Calu3 (cell line): ENCODE data around the gene VPS8. TPM values are rescaled to one million over a fixed set of nuclear protein-coding genes. Genes with fewer than 3 reads are reported as not detected.

ENCODE experiments used
- BruUV-seq: library from RNA; stranded (reverse); fragments of 400-500 nt; replicated peaks from 2 replicates; lab custom pipeline; 2021; lab: Mats Ljungman, UMichigan
- CTCF ChIA-PET: fragments of 300-600 bp; sonication (Branson Sonifier 250); formaldehyde crosslinking; loops from one replicate; lab custom pipeline; 2022; ENCODE audit warnings: antibody characterized with exemption; lab: Charles Lee
- DNase-seq: peaks from one replicate; pipeline ENCODE4 v3.0.0; 2022
- H3K27ac Mint-ChIP-seq: one replicate; pipeline ENCODE4 v1.8.0; 2022; ENCODE audit warnings: mixed read lengths; ENCODE audit not compliant: unreplicated experiment
- H3K27me3 Mint-ChIP-seq: one replicate; pipeline ENCODE4 v1.8.0; 2022; ENCODE audit warnings: mixed read lengths; ENCODE audit not compliant: unreplicated experiment
- H3K36me3 Mint-ChIP-seq: one replicate; pipeline ENCODE4 v1.8.0; 2022; ENCODE audit warnings: mild to moderate bottlenecking, moderate library complexity, mixed read lengths; ENCODE audit not compliant: insufficient read depth, unreplicated experiment
- H3K4me1 Mint-ChIP-seq: one replicate; pipeline ENCODE4 v1.8.0; 2022; ENCODE audit warnings: mild to moderate bottlenecking, low read depth, mixed read lengths; ENCODE audit not compliant: unreplicated experiment
- H3K4me3 Mint-ChIP-seq: one replicate; pipeline ENCODE4 v1.8.0; 2022; ENCODE audit warnings: mild to moderate bottlenecking, low read depth, moderate library complexity, mixed read lengths; ENCODE audit not compliant: unreplicated experiment
- H3K9me3 Mint-ChIP-seq: one replicate; pipeline ENCODE4 v1.8.0; 2022; ENCODE audit warnings: low read depth, mixed read lengths; ENCODE audit not compliant: unreplicated experiment
- intact Hi-C: fragments of 100-400 bp; cut with micrococcal nuclease; formaldehyde crosslinking; loops from one replicate; pipeline ENCODE4 v1.10.0; 2022; ENCODE audit not compliant: unreplicated experiment
- total RNA-seq: library from RNA; stranded (reverse); gene quantifications from 2 replicates; pipeline ENCODE4 v1.2.3, GENCODE V29; 2022
- TF ChIP-seq, protein P1 (sequence below): fragments of 200-600 bp; IDR thresholded peaks from one replicate; pipeline ENCODE4 v1.8.0; 2022; ENCODE audit warnings: antibody characterized with exemption; ENCODE audit not compliant: unreplicated experiment

Gene VPS8
- total RNA-seq, 1 experiment from 2014 or later = 62.5 TPM

- H3K27ac Mint-ChIP-seq = no peak overlapping the region
- BruUV-seq = no TSS peak
- peaks cover 63% of the 10 kb centered on the region for H3K27me3 Mint-ChIP-seq
Measured at GRCh38 chr3:184781801-184782200, 30.2 kb upstream of the VPS8 start.

GRCh38 chr3:184783319-184783718 lies 28.6 kb upstream of the VPS8 start:
- Mint-ChIP-seq H3K36me3 (no peaks in the 10 kb centered on the region), H3K9me3 (no peaks in the 10 kb centered on the region), H3K4me1 (peaks cover 14% of the 10 kb centered on the region), H3K27ac (no peak overlapping the region), H3K4me3 (no peak overlapping the region), H3K27me3 (peaks cover 51% of the 10 kb centered on the region)
- CTCF ChIA-PET = interaction anchor here (0.6 to 2.8 kb wide), 2 partner anchors 222 to 331 kb away, joined by 6 to 13 read pairs; partner anchors contain the start of gene EPHB3
- TF ChIP-seq, protein P1, sequence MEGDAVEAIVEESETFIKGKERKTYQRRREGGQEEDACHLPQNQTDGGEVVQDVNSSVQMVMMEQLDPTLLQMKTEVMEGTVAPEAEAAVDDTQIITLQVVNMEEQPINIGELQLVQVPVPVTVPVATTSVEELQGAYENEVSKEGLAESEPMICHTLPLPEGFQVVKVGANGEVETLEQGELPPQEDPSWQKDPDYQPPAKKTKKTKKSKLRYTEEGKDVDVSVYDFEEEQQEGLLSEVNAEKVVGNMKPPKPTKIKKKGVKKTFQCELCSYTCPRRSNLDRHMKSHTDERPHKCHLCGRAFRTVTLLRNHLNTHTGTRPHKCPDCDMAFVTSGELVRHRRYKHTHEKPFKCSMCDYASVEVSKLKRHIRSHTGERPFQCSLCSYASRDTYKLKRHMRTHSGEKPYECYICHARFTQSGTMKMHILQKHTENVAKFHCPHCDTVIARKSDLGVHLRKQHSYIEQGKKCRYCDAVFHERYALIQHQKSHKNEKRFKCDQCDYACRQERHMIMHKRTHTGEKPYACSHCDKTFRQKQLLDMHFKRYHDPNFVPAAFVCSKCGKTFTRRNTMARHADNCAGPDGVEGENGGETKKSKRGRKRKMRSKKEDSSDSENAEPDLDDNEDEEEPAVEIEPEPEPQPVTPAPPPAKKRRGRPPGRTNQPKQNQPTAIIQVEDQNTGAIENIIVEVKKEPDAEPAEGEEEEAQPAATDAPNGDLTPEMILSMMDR = no peak
- intact Hi-C loops = no loop called here
- BruUV-seq = no TSS peak
- no peak for DNase-seq

More at GRCh38 chr3:184781801-184782200, 30.2 kb upstream of the VPS8 start:
- Mint-ChIP-seq H3K9me3 (no peaks in the 10 kb centered on the region), H3K36me3 (no peaks in the 10 kb centered on the region), H3K4me3 (no peak overlapping the region), H3K4me1 (peaks cover 21% of the 10 kb centered on the region)
- CTCF ChIA-PET = interaction anchor here (3.3 kb wide), 1 partner anchor 220 kb away, joined by 17 read pairs; the partner anchor contains the start of gene EPHB3
- no peak for DNase-seq
- intact Hi-C loops = no loop called here
- TF ChIP-seq, protein P1 = no peak

- H3K27me3 Mint-ChIP-seq = peaks cover 35% of the 10 kb centered on the region
- H3K27ac Mint-ChIP-seq = no peak overlapping the region
- H3K4me3 Mint-ChIP-seq = no peak overlapping the region
- intact Hi-C loops = no loop called here
- no TSS peak for BruUV-seq
- no peaks in the 10 kb centered on the region for H3K36me3 Mint-ChIP-seq
- CTCF ChIA-PET = interaction anchor here (0.6 to 2.8 kb wide), 5 partner anchors 212 to 362 kb away, joined by 3 to 13 read pairs (median 3); partner anchors contain the start of gene EPHB3
- TF ChIP-seq, protein P1 = no peak
- peaks cover 14% of the 10 kb centered on the region for H3K4me1 Mint-ChIP-seq
- H3K9me3 Mint-ChIP-seq = no peaks in the 10 kb centered on the region
- DNase-seq = no peak
Measured at GRCh38 chr3:184784731-184785500, 27.1 kb upstream of the VPS8 start.

- Mint-ChIP-seq H3K4me1 (peaks cover 11% of the 10 kb centered on the region), H3K4me3 (no peak overlapping the region), H3K36me3 (no peaks in the 10 kb centered on the region), H3K27me3 (peaks cover 25% of the 10 kb centered on the region), H3K27ac (no peak overlapping the region), H3K9me3 (no peaks in the 10 kb centered on the region)
- TF ChIP-seq, protein P1 = no peak
- no peak for DNase-seq
- CTCF ChIA-PET = interaction anchor here (0.7 to 2.8 kb wide), 6 partner anchors 22 to 227 kb away, joined by 3 to 13 read pairs (median 4); partner anchors contain the start of gene EPHB3
- intact Hi-C loops = no loop called here
- BruUV-seq = no TSS peak
Measured at GRCh38 chr3:184785890-184786279, 26.1 kb upstream of the VPS8 start.
